Right lobe of liver (tissue), 4 donors: ENCODE data around the gene TSR1.

Experiments used
- CTCF ChIP-seq, 4 donors: fragments of 200-600 bp in 3 of 4; fragments of 450-650 bp in 1 of 4; IDR thresholded peaks; one replicate each; pipeline versions ENCODE4 v1.5.1 to v1.8.0; 2016 to 2022; ENCODE audit warnings: antibody characterized with exemption in 4 of 4, mild to moderate bottlenecking in 2 of 4
- POLR2A ChIP-seq: fragments of 450-650 bp; IDR thresholded peaks from one replicate; pipeline ENCODE4 v1.6.1; 2017; ENCODE audit warnings: antibody characterized with exemption, mild to moderate bottlenecking
- donor health status: DM: no; HTN: no; CAD: no.
- donor health status: DM: no; HTN: no; CAD: no.
- donor health status: DM: no; HTN: yes; CAD: no.

GRCh38 chr17:2361010-2361760, 24.9 kb upstream of the TSR1 start:
- TF ChIP-seq CTCF (IDR thresholded peaks at IDR 0.05) = no peak
- no peak for TF ChIP-seq POLR2A
